ENCODE measurements around the gene ENPEP. TPM values are rescaled to one million over a fixed set of nuclear protein-coding genes. Genes with fewer than 3 reads are reported as not detected.

ENPEP gene
- total RNA-seq, 4 donors from 2014 or later: 2.0 to 6.6 (median 2.4) TPM

DNA sequence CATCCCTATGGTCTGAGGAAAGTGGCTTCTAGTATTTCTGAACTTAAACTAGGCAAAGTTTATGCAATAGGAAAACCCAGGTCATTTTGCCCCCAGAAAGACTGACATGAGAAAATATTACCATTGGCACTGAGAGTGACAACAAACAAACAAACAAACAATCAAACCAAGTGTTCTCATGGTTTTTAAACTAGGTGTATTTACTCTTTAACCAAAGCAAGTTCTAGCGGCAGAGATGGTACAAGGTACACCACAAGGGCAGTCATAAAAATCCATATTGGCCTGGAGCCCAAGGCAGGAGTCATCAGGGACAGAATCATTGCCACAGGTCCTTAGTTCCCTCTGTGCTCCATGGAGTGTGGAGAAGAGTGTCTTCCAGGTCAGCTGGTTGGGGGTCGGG is 26.0 kb upstream of the ENPEP start:
- Histone ChIP-seq H3K4me1 (no peaks in the 10 kb centered on the region), H3K27me3 (no peaks in the 10 kb centered on the region), H3K36me3 (no peaks in the 10 kb centered on the region), H3K27ac (no peak overlapping the region), H3K9me3 (no peaks in the 10 kb centered on the region), H3K4me3 (replicated peaks in 1 of 3) (no peak overlapping the region)
- no peak for DNase-seq
- 31 to 41% methylated on average over 2 of the region's 2 CpGs for WGBS, 2 donors
- no peak for TF ChIP-seq POLR2A (IDR thresholded peaks at IDR 0.05)
- TF ChIP-seq, protein P1, sequence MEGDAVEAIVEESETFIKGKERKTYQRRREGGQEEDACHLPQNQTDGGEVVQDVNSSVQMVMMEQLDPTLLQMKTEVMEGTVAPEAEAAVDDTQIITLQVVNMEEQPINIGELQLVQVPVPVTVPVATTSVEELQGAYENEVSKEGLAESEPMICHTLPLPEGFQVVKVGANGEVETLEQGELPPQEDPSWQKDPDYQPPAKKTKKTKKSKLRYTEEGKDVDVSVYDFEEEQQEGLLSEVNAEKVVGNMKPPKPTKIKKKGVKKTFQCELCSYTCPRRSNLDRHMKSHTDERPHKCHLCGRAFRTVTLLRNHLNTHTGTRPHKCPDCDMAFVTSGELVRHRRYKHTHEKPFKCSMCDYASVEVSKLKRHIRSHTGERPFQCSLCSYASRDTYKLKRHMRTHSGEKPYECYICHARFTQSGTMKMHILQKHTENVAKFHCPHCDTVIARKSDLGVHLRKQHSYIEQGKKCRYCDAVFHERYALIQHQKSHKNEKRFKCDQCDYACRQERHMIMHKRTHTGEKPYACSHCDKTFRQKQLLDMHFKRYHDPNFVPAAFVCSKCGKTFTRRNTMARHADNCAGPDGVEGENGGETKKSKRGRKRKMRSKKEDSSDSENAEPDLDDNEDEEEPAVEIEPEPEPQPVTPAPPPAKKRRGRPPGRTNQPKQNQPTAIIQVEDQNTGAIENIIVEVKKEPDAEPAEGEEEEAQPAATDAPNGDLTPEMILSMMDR (IDR thresholded peaks at IDR 0.05): no peak
- intact Hi-C loops (cut with DNase I): no loop called here

DNA sequence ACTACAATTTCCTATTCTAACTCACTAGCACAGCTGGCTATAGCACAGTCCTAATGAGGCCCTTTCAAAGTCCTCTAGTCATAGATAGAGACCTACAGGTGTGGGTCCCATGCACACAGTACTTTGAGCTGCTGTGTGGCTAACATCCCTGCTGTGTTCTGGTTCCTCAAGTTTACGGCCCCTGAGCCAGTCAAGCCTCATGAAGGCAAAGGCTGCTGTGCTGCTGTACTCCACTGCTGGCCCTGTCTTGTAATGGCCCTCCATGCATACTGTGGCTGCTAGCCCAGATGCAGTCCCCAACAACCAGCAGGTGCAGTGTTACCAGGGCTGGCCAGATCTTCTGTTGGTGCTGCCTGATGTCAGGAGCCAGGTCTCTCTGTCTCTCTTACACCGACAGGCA is 23.4 kb upstream of the ENPEP start:
- TF ChIP-seq, protein P1 (IDR thresholded peaks at IDR 0.05): no peak
- TF ChIP-seq POLR2A (IDR thresholded peaks at IDR 0.05): no peak
- Histone ChIP-seq H3K27ac (no peak overlapping the region), H3K36me3 (no peaks in the 10 kb centered on the region), H3K9me3 (no peaks in the 10 kb centered on the region), H3K27me3 (no peaks in the 10 kb centered on the region), H3K4me1 (no peaks in the 10 kb centered on the region), H3K4me3 (replicated peaks in 1 of 3) (no peak overlapping the region)
- WGBS, 2 donors: 57 to 74% methylated on average over 2 of the region's 2 CpGs
- intact Hi-C loops (cut with DNase I): no loop called here
- no peak for DNase-seq

DNA sequence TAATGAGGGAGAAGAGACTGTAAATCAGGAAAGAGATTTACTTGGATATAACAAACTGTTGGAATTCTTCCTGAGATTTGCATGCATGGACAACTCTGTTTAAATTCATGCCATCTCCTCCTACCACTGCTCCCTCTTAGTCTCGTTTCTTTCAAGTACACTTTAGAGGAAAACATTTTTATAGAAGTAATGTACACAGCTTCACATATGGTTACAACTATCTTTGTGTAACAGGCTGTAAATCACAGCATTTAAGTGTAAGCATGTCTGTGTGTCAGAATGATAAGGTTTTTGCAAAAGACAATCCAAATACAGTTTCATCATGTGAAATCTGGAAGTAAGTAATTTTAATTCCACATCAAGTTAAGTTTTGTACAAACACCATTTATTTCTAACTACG is 21.5 kb upstream of the ENPEP start:
- TF ChIP-seq, protein P1 (IDR thresholded peaks at IDR 0.05): no peak
- no peak for TF ChIP-seq POLR2A (IDR thresholded peaks at IDR 0.05)

DNA sequence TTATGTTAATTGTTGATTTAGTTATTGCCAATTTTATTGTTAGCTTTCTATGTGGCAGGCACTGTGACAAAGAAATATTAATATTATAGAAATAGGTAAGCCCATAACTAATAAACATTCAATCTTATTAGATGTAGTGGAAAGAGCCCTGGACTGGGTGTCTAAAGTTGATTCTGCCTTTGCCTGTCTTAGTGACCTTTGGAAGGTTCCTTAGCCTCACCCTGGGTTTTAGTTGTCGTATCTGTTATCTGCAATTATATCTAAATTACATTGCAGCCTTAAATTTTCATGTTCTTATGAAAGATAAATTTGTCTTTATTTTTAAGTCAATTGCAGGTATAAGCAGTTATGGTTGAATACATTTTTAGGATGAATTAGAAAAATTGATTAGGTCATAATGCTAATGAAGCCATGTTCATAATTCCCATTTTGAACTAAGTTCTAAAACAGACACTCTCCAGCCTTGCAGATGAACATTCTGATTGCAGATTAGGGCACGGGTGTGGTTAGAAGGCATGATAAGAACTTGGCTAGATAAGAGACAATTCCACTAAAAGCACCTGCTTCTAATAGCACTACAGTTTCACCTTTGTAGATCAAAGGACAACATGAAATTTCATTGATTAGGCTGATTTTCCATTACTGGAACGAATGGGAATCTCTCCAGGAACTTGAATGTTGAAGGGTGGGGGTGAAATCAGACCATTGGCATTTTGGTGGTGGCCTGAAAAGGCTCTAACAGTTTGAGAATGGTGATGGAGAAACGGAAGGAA is 17.3 kb upstream of the ENPEP start:
- TF ChIP-seq POLR2A (IDR thresholded peaks at IDR 0.05): no peak
- TF ChIP-seq, protein P1 (IDR thresholded peaks at IDR 0.05): no peak
- Histone ChIP-seq H3K4me3 (replicated peaks in 1 of 3) (no peak overlapping the region), H3K4me1 (no peaks in the 10 kb centered on the region), H3K27ac (no peak overlapping the region), H3K27me3 (no peaks in the 10 kb centered on the region), H3K36me3 (no peaks in the 10 kb centered on the region), H3K9me3 (no peaks in the 10 kb centered on the region)
- 77 to 79% methylated on average over 4 of the region's 4 CpGs for WGBS, 2 donors
- no peak for DNase-seq
- intact Hi-C loops (cut with DNase I): no loop called here

More for the DNA sequence above, 21.5 kb upstream of the ENPEP start:
- H3K9me3 ChIP-seq: no peaks in the 10 kb centered on the region
- H3K4me3 ChIP-seq (replicated peaks in 1 of 3): no peak overlapping the region
- no peak for DNase-seq
- H3K27me3 ChIP-seq: no peaks in the 10 kb centered on the region
- H3K27ac ChIP-seq: no peak overlapping the region
- 23 to 29% methylated on average over 2 of the region's 2 CpGs for WGBS, 2 donors
- H3K36me3 ChIP-seq: no peaks in the 10 kb centered on the region
- intact Hi-C loops (cut with DNase I): no loop called here
- H3K4me1 ChIP-seq: no peaks in the 10 kb centered on the region

DNA sequence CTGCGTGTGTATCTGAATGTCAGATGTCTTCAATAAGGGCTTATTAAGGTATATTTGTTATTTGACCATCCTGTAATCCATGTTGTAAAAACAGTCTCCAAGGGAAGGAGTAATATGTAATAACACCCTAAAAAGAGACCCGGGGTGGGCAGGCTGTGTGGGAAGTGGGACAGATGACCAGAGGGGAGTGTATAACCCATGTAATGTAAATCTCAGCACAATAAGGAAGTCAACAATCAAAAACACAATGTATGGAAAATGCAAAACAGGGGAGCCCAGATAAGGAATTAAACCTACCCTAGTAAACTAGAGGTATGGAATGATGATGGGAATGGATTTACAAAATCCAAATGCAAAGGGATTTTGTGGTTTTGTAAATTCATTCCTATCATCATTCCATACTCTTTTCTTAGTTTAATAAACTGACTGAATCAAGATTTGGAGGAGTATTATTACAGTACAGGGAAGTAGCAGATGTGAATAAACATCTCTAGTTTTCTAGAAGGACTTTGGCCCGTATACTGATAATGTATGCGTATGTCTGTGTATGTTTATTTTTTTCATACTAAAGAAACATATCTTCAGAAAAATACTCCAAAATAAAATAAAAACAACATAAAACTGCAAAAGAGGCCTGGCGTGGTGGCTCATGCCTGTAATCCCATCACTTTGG is 15.7 kb upstream of the ENPEP start:
- Histone ChIP-seq H3K4me3 (replicated peaks in 1 of 3) (no peak overlapping the region), H3K36me3 (no peaks in the 10 kb centered on the region), H3K4me1 (no peaks in the 10 kb centered on the region), H3K27ac (no peak overlapping the region), H3K27me3 (no peaks in the 10 kb centered on the region), H3K9me3 (no peaks in the 10 kb centered on the region)
- intact Hi-C loops (cut with DNase I): no loop called here
- no peak for TF ChIP-seq POLR2A (IDR thresholded peaks at IDR 0.05)
- TF ChIP-seq, protein P1 (IDR thresholded peaks at IDR 0.05): no peak
- no peak for DNase-seq
- WGBS, 2 donors: 95% methylated on average over 5 of the region's 5 CpGs

Measured in thyroid gland (tissue), 4 donors.